Suppressor macrophage (primary cell): ENCODE measurements around the gene LARP6.
"Not testable (repeated sequence)": the region's sequence is repeated elsewhere in the genome, so short reads cannot be mapped to it uniquely, and the experiment has no call there.

Source experiments
- DNase-seq, 4 experiments: peaks; one replicate each; pipeline ENCODE4 v3.0.0-alpha.2; 2020 to 2022

LARP6 gene

GRCh38 chr15:70858614-70859321, 4.8 kb upstream of the LARP6 start:
- not testable (repeated sequence) for DNase-seq

- DNase-seq, result no peak
Observed at GRCh38 chr15:70857562-70858285, 3.8 kb upstream of the LARP6 start.

- no peak for DNase-seq
Observed at GRCh38 chr15:70856884-70857561, 3.1 kb upstream of the LARP6 start.

GRCh38 chr15:70856177-70856883, 2.4 kb upstream of the LARP6 start:
- no peak for DNase-seq

GRCh38 chr15:70855764-70856163, 1.8 kb upstream of the LARP6 start:
- DNase-seq, result no peak

- no peak for DNase-seq
Observed at GRCh38 chr15:70854666-70854976, 664 bp upstream of the LARP6 start.

GRCh38 chr15:70853318-70853972, 512 bp downstream of the LARP6 start:
- peak in 1 of 4 experiments; percentile 6 for DNase-seq

GRCh38 chr15:70852501-70853317, 1.2 kb downstream of the LARP6 start:
- no peak for DNase-seq

- no peak for DNase-seq
Observed at GRCh38 chr15:70851889-70852288, 2.1 kb downstream of the LARP6 start.

- DNase-seq, result no peak
Observed at GRCh38 chr15:70845602-70846360, 8.2 kb downstream of the LARP6 start.

- DNase-seq, result no peak
Observed at GRCh38 chr15:70837476-70837875, 16.5 kb downstream of the LARP6 start.

GRCh38 chr15:70835841-70836240, 18.1 kb downstream of the LARP6 start:
- DNase-seq, result no peak

- DNase-seq, result no peak
Observed at GRCh38 chr15:70835415-70835814, 18.5 kb downstream of the LARP6 start.

- DNase-seq, result no peak
Observed at GRCh38 chr15:70834999-70835398, 19.0 kb downstream of the LARP6 start.

GRCh38 chr15:70833861-70834765, 19.8 kb downstream of the LARP6 start:
- DNase-seq, result peak in 1 of 4 experiments; percentile 17

GRCh38 chr15:70833422-70833821, 20.5 kb downstream of the LARP6 start:
- no peak for DNase-seq

GRCh38 chr15:70832176-70832575, 21.8 kb downstream of the LARP6 start:
- DNase-seq, result no peak

GRCh38 chr15:70831094-70831911, 22.7 kb downstream of the LARP6 start:
- DNase-seq, result no peak

- DNase-seq, result no peak
Observed at GRCh38 chr15:70830615-70831014, 23.3 kb downstream of the LARP6 start.
